GM12892 (cell line): ENCODE results near the gene C1orf56.
"Not testable (repeated sequence)": the region's sequence is repeated elsewhere in the genome, so short reads cannot be mapped to it uniquely, and the experiment has no call there.

Experiments used
- POLR2A ChIP-seq: IDR thresholded peaks from 2 replicates; pipeline ENCODE4 v1.6.1; 2011; ENCODE audit warnings: low read depth, low read length, control low read depth
- POLR2AphosphoS5 ChIP-seq: IDR thresholded peaks from 2 replicates; pipeline ENCODE4 v1.6.1; 2011; ENCODE audit warnings: low read depth, low read length, control low read depth
- TAF1 ChIP-seq: IDR thresholded peaks from 2 replicates; pipeline ENCODE4 v1.6.1; 2011; ENCODE audit warnings: low read depth, mild to moderate bottlenecking, control low read depth, low read length, borderline replicate concordance

DNA sequence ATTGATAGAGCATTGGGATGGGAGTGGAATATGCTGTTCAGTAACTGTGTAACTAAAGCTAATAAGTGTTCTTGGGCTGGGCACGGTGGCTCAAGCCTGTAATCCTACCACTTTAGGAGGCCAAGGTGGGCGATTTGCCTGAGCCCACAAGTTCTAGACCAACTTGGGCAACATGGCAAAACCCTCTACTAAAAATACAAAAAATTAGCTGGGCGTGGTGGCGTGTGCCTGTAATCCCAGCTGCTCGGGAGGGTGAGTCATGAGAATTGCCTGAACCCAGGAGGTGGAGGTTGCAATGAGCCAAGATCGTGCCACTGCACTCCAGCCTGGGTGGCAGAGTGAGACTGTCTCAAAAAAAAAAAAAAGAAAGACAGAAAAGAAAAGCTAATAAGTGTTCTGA lies 49.9 kb downstream of the C1orf56 start:
- not testable (repeated sequence) for TF ChIP-seq POLR2A, POLR2AphosphoS5, TAF1
